Effector memory CD4-positive, alpha-beta T cell (primary cell): ENCODE results near the gene ZNF157.
"Not testable (repeated sequence)": the region's sequence is repeated elsewhere in the genome, so short reads cannot be mapped to it uniquely, and the experiment has no call there.

Experiments
- DNase-seq, 3 donors: peaks; one replicate each; pipeline ENCODE4 v3.0.0-alpha.2; 2020
- H3K27ac ChIP-seq: 2 replicates; pipeline ENCODE4 v1.7.0; 2013; ENCODE audit warnings: mild to moderate bottlenecking, low read length, moderate library complexity; ENCODE audit not compliant: insufficient read depth, poor library complexity, severe bottlenecking
- H3K27me3 ChIP-seq: replicated peaks from 2 replicates; pipeline ENCODE4 v1.7.0; 2013; ENCODE audit warnings: mild to moderate bottlenecking, low read length; ENCODE audit not compliant: insufficient read depth, control insufficient read depth, poor library complexity, severe bottlenecking
- H3K36me3 ChIP-seq: 2 replicates; pipeline ENCODE4 v1.7.0; 2013; ENCODE audit warnings: mild to moderate bottlenecking, low read length, moderate library complexity; ENCODE audit not compliant: control insufficient read depth, insufficient read depth
- H3K4me1 ChIP-seq: 2 replicates; pipeline ENCODE4 v1.7.0; 2013; ENCODE audit warnings: low read length, mild to moderate bottlenecking; ENCODE audit not compliant: control insufficient read depth, insufficient read depth, poor library complexity, severe bottlenecking
- H3K4me3 ChIP-seq: 2 replicates; pipeline ENCODE4 v1.7.0; 2013; ENCODE audit warnings: low read length, low read depth, mild to moderate bottlenecking; ENCODE audit not compliant: insufficient read depth, poor library complexity, severe bottlenecking
- H3K9me3 ChIP-seq: 2 replicates; pipeline ENCODE4 v1.7.0; 2013; ENCODE audit warnings: mild to moderate bottlenecking, low read length, moderate library complexity; ENCODE audit not compliant: control insufficient read depth

ZNF157 gene

GRCh38 chrX:47366041-47366722 lies 4.2 kb upstream of the ZNF157 start:
- no peaks in the 10 kb centered on the region for H3K36me3 ChIP-seq
- H3K4me3 ChIP-seq = peak overlapping the region; percentile 58
- no peaks in the 10 kb centered on the region for H3K9me3 ChIP-seq
- H3K27me3 ChIP-seq = no peaks in the 10 kb centered on the region
- peak overlapping the region; percentile 74 for H3K27ac ChIP-seq
- H3K4me1 ChIP-seq = no peaks in the 10 kb centered on the region
- DNase-seq = peak; percentile 29 to 54 (median 47)

- no peak overlapping the region for H3K27ac ChIP-seq
- H3K36me3 ChIP-seq = no peaks in the 10 kb centered on the region
- no peaks in the 10 kb centered on the region for H3K27me3 ChIP-seq
- no peak overlapping the region for H3K4me3 ChIP-seq
- no peaks in the 10 kb centered on the region for H3K9me3 ChIP-seq
- no peak for DNase-seq
- H3K4me1 ChIP-seq = no peaks in the 10 kb centered on the region
These were observed 2.8 kb downstream of the ZNF157 start for GRCh38 chrX:47373198-47373597.

- Histone ChIP-seq H3K36me3 (no peaks in the 10 kb centered on the region), H3K9me3 (no peaks in the 10 kb centered on the region), H3K27ac (no peak overlapping the region), H3K4me1 (peaks cover 6% of the 10 kb centered on the region), H3K4me3 (no peak overlapping the region), H3K27me3 (no peaks in the 10 kb centered on the region)
- peak; percentile 60 to 69 (median 60) for DNase-seq
These were observed 9.9 kb downstream of the ZNF157 start for GRCh38 chrX:47380268-47380667.

- not testable (repeated sequence) for H3K27me3 ChIP-seq, H3K4me1 ChIP-seq, H3K36me3 ChIP-seq, H3K9me3 ChIP-seq, H3K4me3 ChIP-seq, H3K27ac ChIP-seq, DNase-seq
These were observed 10.5 kb downstream of the ZNF157 start for GRCh38 chrX:47380837-47381236.

- no peaks in the 10 kb centered on the region for H3K36me3 ChIP-seq
These were observed 14.1 kb downstream of the ZNF157 start for GRCh38 chrX:47384502-47384901.

GRCh38 chrX:47390780-47391179 lies 20.4 kb downstream of the ZNF157 start:
- Histone ChIP-seq H3K36me3 (no peaks in the 10 kb centered on the region), H3K9me3 (no peaks in the 10 kb centered on the region), H3K4me1 (no peaks in the 10 kb centered on the region), H3K4me3 (no peak overlapping the region), H3K27me3 (no peaks in the 10 kb centered on the region), H3K27ac (no peak overlapping the region)
- no peak for DNase-seq

More at GRCh38 chrX:47384502-47384901, 14.1 kb downstream of the ZNF157 start:
- H3K27ac ChIP-seq = no peak overlapping the region
- no peaks in the 10 kb centered on the region for H3K9me3 ChIP-seq
- no peak overlapping the region for H3K4me3 ChIP-seq
- H3K4me1 ChIP-seq = peaks cover 6% of the 10 kb centered on the region
- DNase-seq = peak; percentile 46 to 61 (median 54)
- H3K27me3 ChIP-seq = no peaks in the 10 kb centered on the region

GRCh38 chrX:47413179-47413594 lies 42.8 kb downstream of the ZNF157 start:
- no peaks in the 10 kb centered on the region for H3K27me3 ChIP-seq
- H3K4me1 ChIP-seq = no peaks in the 10 kb centered on the region
- H3K36me3 ChIP-seq = no peaks in the 10 kb centered on the region
- no peak for DNase-seq
- no peak overlapping the region for H3K27ac ChIP-seq
- peaks cover 10% of the 10 kb centered on the region for H3K9me3 ChIP-seq
- H3K4me3 ChIP-seq = no peak overlapping the region

- no peak for DNase-seq
- Histone ChIP-seq H3K4me1 (no peaks in the 10 kb centered on the region), H3K9me3 (no peaks in the 10 kb centered on the region), H3K4me3 (no peak overlapping the region), H3K36me3 (no peaks in the 10 kb centered on the region), H3K27me3 (peaks cover 3% of the 10 kb centered on the region), H3K27ac (no peak overlapping the region)
These were observed 49.9 kb downstream of the ZNF157 start for GRCh38 chrX:47420265-47420664.

GRCh38 chrX:47420962-47421361 lies 50.6 kb downstream of the ZNF157 start:
- no peak overlapping the region for H3K4me3 ChIP-seq
- no peak for DNase-seq
- H3K27me3 ChIP-seq = peaks cover 3% of the 10 kb centered on the region
- H3K4me1 ChIP-seq = no peaks in the 10 kb centered on the region
- no peaks in the 10 kb centered on the region for H3K36me3 ChIP-seq
- no peak overlapping the region for H3K27ac ChIP-seq
- H3K9me3 ChIP-seq = no peaks in the 10 kb centered on the region

- H3K4me3 ChIP-seq = no peak overlapping the region
- no peak overlapping the region for H3K27ac ChIP-seq
- H3K9me3 ChIP-seq = no peaks in the 10 kb centered on the region
- peaks cover 3% of the 10 kb centered on the region for H3K27me3 ChIP-seq
- DNase-seq = no peak
- H3K4me1 ChIP-seq = no peaks in the 10 kb centered on the region
- no peaks in the 10 kb centered on the region for H3K36me3 ChIP-seq
These were observed 52.1 kb downstream of the ZNF157 start for GRCh38 chrX:47422444-47422843.
